GM12878 (cell line): ENCODE data around the gene EDN3.

ENCODE experiments used
- ATF3 ChIP-seq: IDR thresholded peaks from 2 replicates; pipeline ENCODE4 v1.6.1; 2011; ENCODE audit warnings: low read depth, mild to moderate bottlenecking, low read length, moderate library complexity, borderline replicate concordance; ENCODE audit errors: extremely low read depth
- CBX5 ChIP-seq: sonication (generic); IDR thresholded peaks from 2 replicates; pipeline ENCODE4 v1.6.1; 2016; ENCODE audit warnings: low read depth, moderate library complexity, mild to moderate bottlenecking, inconsistent platforms
- CEBPB ChIP-seq, 2 experiments: fragments of 150-350 bp in 1 of 2; IDR thresholded peaks; 2 replicates each; pipeline ENCODE4 v1.6.1; 2012 to 2014; ENCODE audit warnings: low read depth in 2 of 2, low read length in 2 of 2, borderline replicate concordance in 1 of 2, inconsistent platforms in 1 of 2
- CREB1 ChIP-seq: IDR thresholded peaks from 2 replicates; pipeline ENCODE4 v1.6.1; 2012; ENCODE audit warnings: low read depth, mild to moderate bottlenecking, inconsistent platforms
- CTCF ChIP-seq, 3 experiments: IDR thresholded peaks in 2 of 3; conservative IDR thresholded peaks in 1 of 3; 2 replicates each; pipeline ENCODE4 v1.5.1; 2011; ENCODE audit warnings: low read depth in 3 of 3, low read length in 3 of 3, mild to moderate bottlenecking in 3 of 3, control low read depth in 2 of 3, moderate library complexity in 2 of 3, inconsistent platforms in 1 of 3, mixed read lengths in 1 of 3; ENCODE audit not compliant: control insufficient read depth in 2 of 3, insufficient read depth in 1 of 3; ENCODE audit errors: extremely low read depth in 1 of 3
- GATAD2B ChIP-seq: fragments of 450-650 bp; conservative IDR thresholded peaks from 2 replicates; pipeline ENCODE4 v1.6.1; 2017; ENCODE audit warnings: low read depth, mild to moderate bottlenecking, moderate library complexity
- PBX3 ChIP-seq: IDR thresholded peaks from 2 replicates; pipeline ENCODE4 v1.6.1; 2011; ENCODE audit warnings: mild to moderate bottlenecking, low read depth, low read length, moderate library complexity; ENCODE audit not compliant: insufficient replicate concordance
- POLR2A ChIP-seq: IDR thresholded peaks from 2 replicates; pipeline ENCODE4 v1.6.1; 2011; ENCODE audit warnings: low read depth, mild to moderate bottlenecking, low read length
- SPI1 ChIP-seq: IDR thresholded peaks from 2 replicates; pipeline ENCODE4 v1.6.1; 2011; ENCODE audit warnings: low read depth, mild to moderate bottlenecking, low read length, moderate library complexity, borderline replicate concordance; ENCODE audit not compliant: insufficient read depth
- USF2 ChIP-seq: IDR thresholded peaks from 2 replicates; pipeline ENCODE4 v1.6.1; 2011; ENCODE audit warnings: low read depth, low read length, improper control_type of control experiment, borderline replicate concordance
- YY1 ChIP-seq: IDR thresholded peaks from 2 replicates; pipeline ENCODE4 v1.6.1; 2011; ENCODE audit warnings: low read depth, mild to moderate bottlenecking, low read length

GRCh38 chr20:59300333-59301081 lies at the start of gene EDN3:
- no peak for TF ChIP-seq ATF3
- TF ChIP-seq GATAD2B, result no peak
- TF ChIP-seq CTCF (IDR thresholded peaks at IDR 0.05 in 2 of 3, conservative IDR thresholded peaks at IDR 0.05 in 1 of 3; ENCODE audit: control insufficient read depth in 2 of 3, extremely low read depth in 1 of 3, insufficient read depth in 1 of 3, low read depth in 3 of 3, low read length in 3 of 3), result no peak
- no peak for TF ChIP-seq SPI1
- TF ChIP-seq YY1, result no peak
- TF ChIP-seq CEBPB (IDR thresholded peaks at IDR 0.05; ENCODE audit: borderline replicate concordance in 1 of 2, low read depth in 2 of 2, low read length in 2 of 2), result no peak
- TF ChIP-seq PBX3, result no peak
- no peak for TF ChIP-seq CBX5
- TF ChIP-seq POLR2A, result no peak
- TF ChIP-seq USF2, result no peak
- TF ChIP-seq CREB1, result no peak
